CD8-positive, alpha-beta memory T cell (primary cell): Measurements from ENCODE around the gene ATG14. TPM values are rescaled to one million over a fixed set of nuclear protein-coding genes. Genes with fewer than 3 reads are reported as not detected.
"Not testable (repeated sequence)": the region's sequence is repeated elsewhere in the genome, so short reads cannot be mapped to it uniquely, and the experiment has no call there.

Experiments
- CTCF ChIA-PET: fragments of 350-600 bp; sonication (Branson Sonifier 250); formaldehyde crosslinking; loops from one replicate; lab custom pipeline; 2021; ENCODE audit warnings: antibody characterized with exemption; lab: Charles Lee
- POLR2A ChIA-PET: fragments of 350-600 bp; sonication (Branson Sonifier 250); formaldehyde crosslinking; loops from one replicate; lab custom pipeline; 2021; ENCODE audit warnings: antibody characterized with exemption; lab: Charles Lee
- DNase-seq, 5 donors: peaks; one replicate each; pipeline versions ENCODE4 v3.0.0 to v3.0.0-alpha.2; 2020 to 2022; ENCODE audit warnings: mixed read lengths in 1 of 5
- H3K27ac ChIP-seq: one replicate; pipeline ENCODE4 v1.7.0; 2013; ENCODE audit warnings: low read depth, mild to moderate bottlenecking, low read length, moderate library complexity
- H3K27me3 ChIP-seq: 2 replicates; pipeline ENCODE4 v1.7.0; 2013; ENCODE audit warnings: low read length, mild to moderate bottlenecking; ENCODE audit not compliant: insufficient read depth, poor library complexity, severe bottlenecking
- H3K36me3 ChIP-seq: 2 replicates; pipeline ENCODE4 v1.7.0; 2013; ENCODE audit warnings: mild to moderate bottlenecking, low read length, moderate library complexity; ENCODE audit not compliant: insufficient read depth
- H3K4me1 ChIP-seq: 2 replicates; pipeline ENCODE4 v1.7.0; 2013; ENCODE audit warnings: mild to moderate bottlenecking, low read length, moderate library complexity; ENCODE audit not compliant: insufficient read depth
- H3K4me3 ChIP-seq: 2 replicates; pipeline ENCODE4 v1.7.0; 2013; ENCODE audit warnings: mild to moderate bottlenecking, low read length
- H3K9me3 ChIP-seq: 2 replicates; pipeline ENCODE4 v1.7.0; 2013; ENCODE audit warnings: mild to moderate bottlenecking, low read length
- H3K27ac Mint-ChIP-seq, 8 donors: one replicate each; pipeline ENCODE4 v1.8.0; 2020 to 2021; ENCODE audit warnings: mixed read lengths in 8 of 8, mild to moderate bottlenecking in 6 of 8, inconsistent platforms in 3 of 8, moderate library complexity in 3 of 8
- H3K27me3 Mint-ChIP-seq, 2 donors: one replicate each; pipeline ENCODE4 v1.8.0; 2020 to 2021; ENCODE audit warnings: mixed read lengths in 2 of 2, mild to moderate bottlenecking in 1 of 2, moderate library complexity in 1 of 2
- H3K36me3 Mint-ChIP-seq, 3 donors: one replicate each; pipeline ENCODE4 v1.8.0; 2020 to 2021; ENCODE audit warnings: mixed read lengths in 3 of 3, inconsistent platforms in 1 of 3, mild to moderate bottlenecking in 1 of 3
- H3K4me1 Mint-ChIP-seq, 3 donors: one replicate each; pipeline ENCODE4 v1.8.0; 2020 to 2021; ENCODE audit warnings: mixed read lengths in 3 of 3, inconsistent platforms in 1 of 3, mild to moderate bottlenecking in 1 of 3
- H3K4me3 Mint-ChIP-seq, 7 donors: one replicate each; pipeline ENCODE4 v1.8.0; 2020 to 2021; ENCODE audit warnings: mixed read lengths in 7 of 7, mild to moderate bottlenecking in 6 of 7, moderate library complexity in 4 of 7, inconsistent platforms in 2 of 7
- H3K9me3 Mint-ChIP-seq, 5 donors: one replicate each; pipeline ENCODE4 v1.8.0; 2020 to 2022; ENCODE audit warnings: mixed read lengths in 5 of 5, mild to moderate bottlenecking in 3 of 5, moderate library complexity in 2 of 5, inconsistent platforms in 1 of 5
- polyA plus RNA-seq: library from polyadenylated mRNA; unstranded; fragments of 300-500 nt; fragmentation: Illumina TruSeq; gene quantifications from one replicate; pipeline ENCODE4 v1.2.3, GENCODE V29; 2021
- total RNA-seq, 2 experiments: library from RNA; stranded (reverse); gene quantifications; one replicate each; pipeline ENCODE4 v1.2.3, GENCODE V29; 2021

The ATG14 gene
- total and polyA plus RNA-seq, 3 experiments from 2014 or later, result 7.3 to 8.2 (median 7.7) TPM

- Mint-ChIP-seq H3K9me3 (no peaks in the 10 kb centered on the region), H3K4me1 (peaks cover 50 to 64% (median 62%) of the 10 kb centered on the region in 3 donors), H3K27ac (peak overlapping the region; percentile 29 to 85 (median 64)), H3K4me3 (peak overlapping the region in 2 of 7 donors; percentile 12 to 47), H3K36me3 (peaks cover 0 to 35% (median 11%) of the 10 kb centered on the region in 3 donors), H3K27me3 (no peaks in the 10 kb centered on the region)
- H3K9me3 ChIP-seq, result no peaks in the 10 kb centered on the region
- H3K27me3 ChIP-seq, result no peaks in the 10 kb centered on the region
- DNase-seq, result no peak
- peaks cover 16% of the 10 kb centered on the region for H3K36me3 ChIP-seq
- no peak overlapping the region for H3K27ac ChIP-seq
- CTCF ChIA-PET, result interaction anchor here (1.2 kb wide), 1 partner anchor 17 kb away, joined by 3 read pairs; no protein-coding TSS in a partner anchor
- peaks cover 9% of the 10 kb centered on the region for H3K4me1 ChIP-seq
- no peak overlapping the region for H3K4me3 ChIP-seq
- POLR2A ChIA-PET, result interaction anchor here (0.5 kb wide), 1 partner anchor 81 kb away, joined by 4 read pairs; no protein-coding TSS in a partner anchor
Measured at GRCh38 chr14:55348766-55349453, 62.7 kb downstream of the ATG14 start.

DNA sequence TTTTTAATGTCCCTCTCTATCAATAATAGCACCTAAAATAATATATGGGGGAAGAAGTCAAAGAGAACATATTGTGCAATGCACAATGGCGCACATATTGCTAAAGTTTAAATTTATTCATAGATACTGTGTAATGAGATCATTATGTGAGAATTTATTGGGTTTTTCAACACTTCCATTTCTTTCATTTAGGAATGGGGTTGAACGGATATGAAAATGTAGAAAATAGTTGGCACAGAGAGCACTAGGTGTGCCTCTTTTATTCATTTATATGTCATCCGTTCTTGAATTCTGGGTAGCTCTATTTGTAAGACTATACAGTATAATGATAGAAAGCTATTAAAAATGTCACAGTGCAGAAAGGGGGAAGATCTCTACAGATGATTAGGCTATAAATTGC is 63.9 kb downstream of the ATG14 start:
- H3K36me3 ChIP-seq, result peaks cover 16% of the 10 kb centered on the region

GRCh38 chr14:55347040-55347439 is 64.6 kb downstream of the ATG14 start:
- Mint-ChIP-seq H3K27ac (peak overlapping the region in 3 of 8 donors; percentile 23 to 96 (median 48)), H3K9me3 (no peaks in the 10 kb centered on the region), H3K4me3 (no peak overlapping the region), H3K36me3 (peaks cover 0 to 22% (median 11%) of the 10 kb centered on the region in 3 donors), H3K4me1 (peaks cover 48 to 69% (median 65%) of the 10 kb centered on the region in 3 donors), H3K27me3 (no peaks in the 10 kb centered on the region)
- ChIA-PET POLR2A (no interaction called here), CTCF (interaction anchor here (1.3 to 1.7 kb wide), 3 partner anchors 8 to 9 kb away, joined by 4 to 7 read pairs (median 4); no protein-coding TSS in a partner anchor)
- H3K36me3 ChIP-seq, result peaks cover 12% of the 10 kb centered on the region
- no peak for DNase-seq
- H3K9me3 ChIP-seq, result no peaks in the 10 kb centered on the region
- no peaks in the 10 kb centered on the region for H3K27me3 ChIP-seq
- peaks cover 7% of the 10 kb centered on the region for H3K4me1 ChIP-seq
- H3K27ac ChIP-seq, result no peak overlapping the region
- no peak overlapping the region for H3K4me3 ChIP-seq

More for the DNA sequence above, 63.9 kb downstream of the ATG14 start:
- DNase-seq, result no peak
- no peak overlapping the region for H3K27ac ChIP-seq
- no peaks in the 10 kb centered on the region for H3K27me3 Mint-ChIP-seq
- H3K4me3 Mint-ChIP-seq, result no peak overlapping the region
- H3K9me3 ChIP-seq, result no peaks in the 10 kb centered on the region
- H3K4me1 Mint-ChIP-seq, result peaks cover 46 to 64% (median 61%) of the 10 kb centered on the region in 3 donors
- H3K36me3 Mint-ChIP-seq, result peaks cover 0 to 29% (median 11%) of the 10 kb centered on the region in 3 donors
- H3K9me3 Mint-ChIP-seq, result no peaks in the 10 kb centered on the region
- H3K4me1 ChIP-seq, result peaks cover 7% of the 10 kb centered on the region
- CTCF ChIA-PET, result interaction anchor here (1.0 to 1.7 kb wide), 4 partner anchors 9 to 75 kb away, joined by 3 to 4 read pairs (median 4); no protein-coding TSS in a partner anchor
- peak overlapping the region in 2 of 8 donors; percentile 40 to 48 for H3K27ac Mint-ChIP-seq
- H3K27me3 ChIP-seq, result no peaks in the 10 kb centered on the region
- no peak overlapping the region for H3K4me3 ChIP-seq
- POLR2A ChIA-PET, result no interaction called here

DNA sequence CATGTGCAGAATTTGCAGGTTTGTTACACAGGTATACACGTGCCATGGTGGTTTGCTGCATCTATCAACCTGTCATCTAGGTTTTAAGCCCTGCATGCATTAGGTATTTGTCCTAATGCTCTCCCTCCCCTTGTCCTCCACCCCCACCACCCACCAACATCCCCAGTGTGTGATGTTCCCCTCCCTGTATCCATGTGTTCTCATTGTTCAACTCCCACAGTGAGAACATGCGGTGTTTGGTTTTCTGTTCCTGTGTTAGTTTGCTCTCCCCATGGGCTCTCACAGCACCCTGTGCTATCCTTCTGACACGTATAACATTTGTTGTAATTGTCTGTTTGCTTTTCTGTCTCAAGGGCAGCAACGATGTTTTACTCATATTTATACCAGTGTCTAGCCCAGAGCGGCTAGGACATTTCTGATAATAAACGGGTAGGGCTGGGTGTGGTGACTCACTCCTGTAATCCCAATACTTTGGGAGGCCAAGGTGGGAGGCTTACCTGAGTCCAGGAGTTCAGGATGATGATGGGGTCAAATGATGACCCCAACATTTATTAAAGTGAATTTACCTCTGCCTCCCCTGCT is 67.0 kb downstream of the ATG14 start:
- H3K9me3 Mint-ChIP-seq, H3K27me3 ChIP-seq, DNase-seq, H3K27ac ChIP-seq, H3K4me3 Mint-ChIP-seq, H3K36me3 Mint-ChIP-seq, H3K36me3 ChIP-seq, POLR2A ChIA-PET, H3K27me3 Mint-ChIP-seq, H3K4me3 ChIP-seq, CTCF ChIA-PET, H3K9me3 ChIP-seq: not testable (repeated sequence)
- Mint-ChIP-seq H3K4me1 (peaks cover 65 to 89% (median 86%) of the 10 kb centered on the region in 3 donors), H3K27ac (peak overlapping the region in 3 of 8 donors; percentile 19 to 39 (median 23))
- peaks cover 26% of the 10 kb centered on the region for H3K4me1 ChIP-seq

DNA sequence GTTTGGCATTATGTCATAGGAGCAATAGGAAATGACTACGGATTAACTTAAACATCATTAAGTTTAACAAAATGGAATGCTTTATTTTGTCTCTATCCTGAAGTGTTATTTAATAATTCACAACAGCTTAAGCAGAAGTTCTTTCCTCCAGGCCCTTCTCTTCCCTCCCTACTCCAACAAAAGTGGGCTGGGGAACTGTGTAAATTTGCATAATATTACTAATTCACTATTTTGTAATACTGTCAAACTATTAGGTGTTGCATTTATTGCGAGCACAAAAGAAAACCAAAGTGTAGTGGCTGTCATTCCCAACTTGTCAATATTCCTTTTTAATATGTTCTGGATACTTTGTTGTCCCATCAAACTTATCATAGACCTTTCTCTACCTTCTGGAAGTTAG is 69.8 kb downstream of the ATG14 start:
- H3K27me3 ChIP-seq, result no peaks in the 10 kb centered on the region
- peaks cover 67 to 91% (median 90%) of the 10 kb centered on the region in 3 donors for H3K4me1 Mint-ChIP-seq
- no peaks in the 10 kb centered on the region for H3K36me3 ChIP-seq
- DNase-seq, result no peak
- peak overlapping the region in 4 of 8 donors; percentile 7 to 87 (median 76) for H3K27ac Mint-ChIP-seq
- H3K4me3 Mint-ChIP-seq, result no peak overlapping the region
- H3K4me3 ChIP-seq, result no peak overlapping the region
- ChIA-PET CTCF (no interaction called here), POLR2A (no interaction called here)
- H3K9me3 Mint-ChIP-seq, result no peaks in the 10 kb centered on the region
- H3K4me1 ChIP-seq, result peaks cover 46% of the 10 kb centered on the region
- H3K9me3 ChIP-seq, result no peaks in the 10 kb centered on the region
- H3K27me3 Mint-ChIP-seq, result peaks cover 0 to 2% of the 10 kb centered on the region in 2 donors
- peaks cover 0 to 2% (median 0%) of the 10 kb centered on the region in 3 donors for H3K36me3 Mint-ChIP-seq
- H3K27ac ChIP-seq, result no peak overlapping the region

DNA sequence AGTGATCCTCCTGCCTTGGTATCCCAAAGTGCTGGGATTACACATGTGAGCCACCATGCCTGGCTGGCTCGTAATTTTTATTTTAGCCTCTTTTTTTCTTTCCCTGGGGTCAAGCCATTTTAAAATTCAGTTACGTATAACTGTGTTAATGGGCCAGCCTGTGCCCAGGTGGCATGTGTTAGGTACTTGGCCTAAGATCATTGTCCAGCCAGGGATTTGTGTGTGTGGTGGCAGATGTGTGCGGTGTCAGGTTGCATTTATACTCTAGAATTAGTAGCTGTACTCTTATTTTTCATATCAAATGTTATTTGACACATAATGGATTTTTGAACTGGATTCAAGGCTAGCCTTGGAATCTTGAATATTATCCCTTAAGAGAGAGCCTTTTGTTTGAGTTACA is 71.1 kb downstream of the ATG14 start:
- peaks cover 59% of the 10 kb centered on the region for H3K4me1 ChIP-seq
- DNase-seq, result no peak
- no peak overlapping the region for H3K27ac ChIP-seq
- POLR2A ChIA-PET, result no interaction called here
- no peak overlapping the region for H3K4me3 ChIP-seq
- H3K36me3 ChIP-seq, result no peaks in the 10 kb centered on the region
- no peaks in the 10 kb centered on the region for H3K27me3 ChIP-seq
- H3K27ac Mint-ChIP-seq, result peak overlapping the region; percentile 39 to 97 (median 68)
- H3K9me3 Mint-ChIP-seq, result no peaks in the 10 kb centered on the region
- peaks cover 0 to 2% of the 10 kb centered on the region in 2 donors for H3K27me3 Mint-ChIP-seq
- H3K4me1 Mint-ChIP-seq, result peaks cover 70 to 91% (median 90%) of the 10 kb centered on the region in 3 donors
- CTCF ChIA-PET, result interaction anchor here (1.3 kb wide), 1 partner anchor 127 kb away, joined by 3 read pairs; no protein-coding TSS in a partner anchor
- H3K4me3 Mint-ChIP-seq, result peak overlapping the region in 3 of 7 donors; percentile 22 to 79 (median 57)
- no peaks in the 10 kb centered on the region for H3K36me3 Mint-ChIP-seq
- H3K9me3 ChIP-seq, result no peaks in the 10 kb centered on the region

GRCh38 chr14:55339770-55340169 is 71.9 kb downstream of the ATG14 start:
- no peak overlapping the region for H3K27ac ChIP-seq

More at GRCh38 chr14:55339770-55340169, 71.9 kb downstream of the ATG14 start:
- H3K4me1 Mint-ChIP-seq, result peaks cover 72 to 91% (median 90%) of the 10 kb centered on the region in 3 donors
- no peaks in the 10 kb centered on the region for H3K36me3 Mint-ChIP-seq
- ChIA-PET POLR2A (no interaction called here), CTCF (interaction anchor here (1.3 kb wide), 1 partner anchor 127 kb away, joined by 3 read pairs; no protein-coding TSS in a partner anchor)
- H3K27ac Mint-ChIP-seq, result peak overlapping the region; percentile 63 to 97 (median 78)
- Histone ChIP-seq H3K4me3 (no peak overlapping the region), H3K4me1 (peaks cover 66% of the 10 kb centered on the region), H3K36me3 (no peaks in the 10 kb centered on the region), H3K9me3 (no peaks in the 10 kb centered on the region), H3K27me3 (no peaks in the 10 kb centered on the region)
- no peak for DNase-seq
- peak overlapping the region in 5 of 7 donors; percentile 33 to 59 (median 49) for H3K4me3 Mint-ChIP-seq
- peaks cover 0 to 2% of the 10 kb centered on the region in 2 donors for H3K27me3 Mint-ChIP-seq
- no peaks in the 10 kb centered on the region for H3K9me3 Mint-ChIP-seq
